A549 treated with GW870086 at 1 μM for 4 hours (cell line): ENCODE results near the gene MOBP. TPM values are rescaled to one million over a fixed set of nuclear protein-coding genes. Genes with fewer than 3 reads are reported as not detected.

Source experiments
- total RNA-seq: library from RNA; stranded (reverse); fragments of 200-300 nt; extraction: Qiagen RNA extraction; gene quantifications from 5 replicates; pipeline ENCODE4 v1.2.3, GENCODE V29; 2022; ENCODE audit warnings: low read depth

Gene MOBP
- 0.09 to 0.37 TPM in 2 of 5 replicates, not detected in the others for total RNA-seq

GRCh38 chr3:39467394-39468107, at the start of gene MOBP:
TSS of gene MOBP (plus strand) at chr3:39467680. CDS start at chr3:39502070, 34,390 bp downstream.

Other genes with a start within 250 kb of the MOBP start
- 0.03 to 0.08 TPM (median 0.05 TPM) in 3 of 5 replicates, not detected in the others for gene CX3CR1, start 187.6 kb upstream of the MOBP start, total RNA-seq
- gene CCR8, start 138.0 kb upstream of the MOBP start, total RNA-seq, result not detected in 5 replicates
- 36.2 to 49.0 TPM (median 39.8 TPM) in 5 replicates for gene SLC25A38, start 84.3 kb upstream of the MOBP start, total RNA-seq
- gene RPSA, start 61.0 kb upstream of the MOBP start, total RNA-seq, result 2,605 to 2,896 TPM (median 2,673 TPM) in 5 replicates